Dermis blood vessel endothelial cell (primary cell): ENCODE data around the gene RERG. TPM values are rescaled to one million over a fixed set of nuclear protein-coding genes. Genes with fewer than 3 reads are reported as not detected.
"Not testable (repeated sequence)": the region's sequence is repeated elsewhere in the genome, so short reads cannot be mapped to it uniquely, and the experiment has no call there.

ENCODE experiments used
- DNase-seq: peaks from one replicate; pipeline ENCODE4 v3.0.0; 2010
- total RNA-seq: library from RNA; depleted of rRNA; stranded (reverse); fragments of >200 nt; gene quantifications from 2 replicates; pipeline ENCODE4 v1.2.3, GENCODE V29; 2014

Gene RERG
- total RNA-seq, 1 donor from 2014 or later, result under 0.01 TPM

DNA sequence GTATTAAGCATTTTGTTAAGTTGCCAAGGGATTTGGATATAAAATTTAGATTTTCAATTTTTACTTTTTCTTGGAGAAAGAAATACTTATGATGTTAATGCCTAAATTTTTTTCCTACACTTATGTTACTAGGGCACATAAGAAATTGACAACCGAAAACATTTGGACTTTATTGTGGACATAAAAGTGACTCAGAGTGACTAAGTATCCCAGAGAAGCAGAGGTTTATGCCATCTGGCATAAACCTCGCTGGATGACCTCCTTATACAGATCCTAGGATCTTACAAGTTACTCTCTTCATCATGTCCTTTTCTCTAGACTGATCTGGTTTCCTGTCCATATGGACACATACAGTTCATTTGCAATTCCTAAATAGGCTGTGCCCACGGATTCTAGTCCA lies 89.8 kb downstream of the RERG start:
- DNase-seq, result no peak

DNA sequence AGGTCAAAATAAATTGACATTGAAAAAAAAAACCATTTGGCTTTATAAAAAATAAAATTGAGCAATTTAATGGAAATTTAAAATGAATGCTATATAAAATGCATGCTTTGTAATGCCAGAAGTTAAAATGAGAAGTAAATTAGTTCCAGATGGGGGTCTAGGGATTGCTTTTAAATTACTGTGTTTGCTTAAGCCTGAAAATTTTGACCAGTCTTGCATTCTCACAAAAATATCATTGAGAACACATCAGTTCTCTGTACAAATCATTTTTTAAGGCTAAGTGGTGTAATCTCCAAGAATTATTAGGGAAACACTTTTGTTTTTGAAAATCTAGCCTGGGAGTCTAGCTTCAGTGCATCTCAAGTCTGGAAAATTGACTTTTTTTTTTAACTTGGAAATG lies 90.7 kb downstream of the RERG start:
- no peak for DNase-seq

DNA sequence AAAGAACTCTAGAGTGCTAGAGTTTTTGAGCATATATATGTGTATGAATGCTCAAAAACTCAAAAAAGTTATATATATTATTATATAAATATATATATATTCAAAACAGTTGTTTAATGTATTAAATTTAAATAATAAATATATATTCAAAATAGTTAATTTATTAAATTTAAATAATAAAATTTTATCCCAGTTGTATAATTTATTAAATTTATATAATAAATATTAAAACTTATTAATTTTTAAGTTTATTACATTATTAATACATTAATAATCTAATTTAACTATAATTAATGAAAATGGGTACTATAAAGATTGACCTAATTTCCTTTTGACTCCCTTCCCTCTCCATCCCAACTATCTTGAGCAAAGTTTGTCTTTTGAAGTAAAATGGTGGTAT lies 97.8 kb downstream of the RERG start:
- DNase-seq, result no peak

DNA sequence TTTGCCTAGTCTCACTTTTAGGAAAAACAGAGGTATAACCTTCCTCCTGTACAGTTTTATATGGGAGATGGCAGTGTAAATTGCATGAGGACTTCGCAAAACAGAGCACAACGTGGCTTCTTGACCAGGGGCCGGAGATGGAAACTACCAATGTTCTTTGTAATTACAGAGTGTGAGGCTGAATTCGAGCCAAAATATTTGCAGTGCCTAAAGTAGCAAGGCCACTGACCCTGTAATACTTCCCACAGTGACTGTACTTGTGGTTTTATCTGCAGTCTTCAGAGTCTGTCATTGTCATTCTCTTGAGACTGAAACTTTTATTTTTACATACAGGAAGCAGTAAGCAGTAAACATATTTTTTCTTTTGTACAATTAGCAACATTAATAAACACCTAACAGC lies 98.9 kb downstream of the RERG start:
- no peak for DNase-seq

DNA sequence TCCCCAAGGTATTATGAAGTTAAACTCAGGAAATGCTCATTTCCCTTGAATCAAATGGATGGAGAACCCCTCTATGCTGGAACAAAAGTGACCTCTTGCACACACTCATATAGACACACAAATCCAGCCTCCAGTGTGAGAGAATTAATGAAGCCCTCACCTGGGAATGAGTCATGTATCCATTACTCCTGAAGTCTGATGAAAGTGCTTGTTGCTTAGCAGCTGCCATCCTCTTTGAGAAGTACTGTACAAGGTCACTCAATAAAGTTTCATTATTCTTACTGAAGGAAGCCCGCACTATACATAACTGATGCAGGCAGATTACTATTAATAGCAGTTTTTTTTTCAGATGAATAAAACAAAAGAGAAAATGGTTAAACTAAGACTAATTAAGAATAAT lies 102.3 kb downstream of the RERG start:
- DNase-seq, result no peak

DNA sequence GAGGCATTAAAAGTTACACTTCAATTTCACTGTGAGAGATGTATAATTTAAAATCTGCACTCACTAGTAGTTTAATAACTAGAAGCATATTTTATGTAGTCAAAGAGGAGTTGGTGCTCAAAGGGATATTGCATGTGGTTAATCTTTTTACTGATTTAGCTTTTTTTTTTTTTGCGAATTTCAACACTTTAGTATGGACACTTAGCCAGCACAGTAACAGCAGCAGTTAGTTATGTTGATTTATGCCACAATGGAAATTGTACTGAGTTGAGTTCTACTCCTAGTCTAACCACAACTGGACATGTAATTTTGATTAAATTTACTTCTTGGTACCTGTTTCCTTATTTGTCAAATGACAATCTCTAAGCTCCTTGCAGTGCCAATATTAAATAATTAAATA lies 104.2 kb downstream of the RERG start:
- no peak for DNase-seq

DNA sequence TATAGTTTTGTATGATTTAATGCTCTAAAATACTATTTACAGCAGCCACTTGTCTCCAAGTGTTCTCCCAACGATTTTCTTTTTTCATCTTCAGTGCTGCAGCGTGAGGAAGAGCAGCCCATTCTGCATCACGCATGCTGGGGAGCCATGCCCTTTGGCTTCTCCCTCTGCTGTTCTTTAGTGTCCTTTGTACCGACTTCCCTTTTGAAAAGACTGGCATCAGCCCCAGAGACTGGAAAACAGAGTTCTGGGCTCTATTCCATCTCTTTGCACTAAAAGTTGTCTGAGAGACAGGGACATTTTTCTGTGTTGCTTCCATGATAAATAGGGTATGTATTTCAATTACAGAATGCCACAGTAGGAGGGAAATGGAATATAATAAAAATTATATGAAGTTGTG lies 105.1 kb downstream of the RERG start:
- no peak for DNase-seq

DNA sequence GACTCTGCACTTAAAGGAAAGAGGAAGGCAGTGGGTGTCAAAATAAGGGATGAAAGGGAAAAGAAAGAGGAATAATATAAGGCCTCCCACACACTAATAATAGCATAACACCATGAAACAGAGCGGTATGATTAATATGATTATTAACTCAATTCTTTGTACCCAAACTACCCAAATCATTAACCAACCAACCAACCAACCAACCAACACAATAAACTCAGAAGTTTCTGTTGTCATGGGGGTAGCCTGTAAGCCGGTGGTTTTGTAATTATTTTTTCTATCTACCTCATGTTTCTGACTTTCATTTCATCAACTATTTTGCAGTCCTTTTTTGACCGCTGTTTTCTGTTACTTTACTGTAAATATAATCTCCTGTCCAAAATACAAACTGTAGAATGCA lies 105.8 kb downstream of the RERG start:
- DNase-seq, result no peak

DNA sequence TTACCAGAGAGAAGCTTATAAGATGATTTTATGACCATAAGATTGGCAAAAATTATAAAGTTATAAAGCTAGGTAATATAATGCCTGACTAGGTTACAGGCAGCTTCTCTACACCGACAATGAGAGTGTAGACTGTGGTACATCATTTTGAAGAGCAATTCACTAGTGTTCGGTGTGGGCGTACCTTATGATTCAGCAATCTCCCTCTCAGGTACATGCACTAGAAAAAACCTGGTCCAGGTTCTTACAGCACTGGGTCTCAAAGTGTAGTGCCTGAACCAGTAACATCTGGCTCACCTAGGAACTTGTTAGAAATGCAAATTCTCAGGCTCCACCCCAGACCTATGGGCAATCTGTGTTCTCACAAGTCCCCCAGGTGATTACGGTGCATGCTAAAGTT lies 106.7 kb downstream of the RERG start:
- no peak for DNase-seq

DNA sequence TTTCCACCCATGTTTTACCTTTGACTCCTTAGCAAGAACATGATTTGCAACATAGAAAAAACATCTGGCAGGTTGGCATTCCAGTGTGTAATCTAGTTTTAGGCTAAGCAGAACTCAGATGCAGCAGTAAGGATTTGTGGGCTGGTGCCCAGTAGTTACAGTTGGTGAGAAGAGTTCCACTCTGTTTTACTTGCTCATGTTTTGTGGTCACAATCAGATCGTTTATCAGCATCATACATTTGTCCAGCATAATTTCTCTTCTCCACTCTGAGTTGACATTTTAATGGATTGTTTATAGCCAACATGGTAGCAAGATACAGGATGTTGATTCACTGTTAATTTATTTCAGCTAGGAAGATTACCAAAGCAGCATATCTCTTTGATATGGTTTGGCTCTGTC lies 128.4 kb downstream of the RERG start:
- DNase-seq, result no peak

DNA sequence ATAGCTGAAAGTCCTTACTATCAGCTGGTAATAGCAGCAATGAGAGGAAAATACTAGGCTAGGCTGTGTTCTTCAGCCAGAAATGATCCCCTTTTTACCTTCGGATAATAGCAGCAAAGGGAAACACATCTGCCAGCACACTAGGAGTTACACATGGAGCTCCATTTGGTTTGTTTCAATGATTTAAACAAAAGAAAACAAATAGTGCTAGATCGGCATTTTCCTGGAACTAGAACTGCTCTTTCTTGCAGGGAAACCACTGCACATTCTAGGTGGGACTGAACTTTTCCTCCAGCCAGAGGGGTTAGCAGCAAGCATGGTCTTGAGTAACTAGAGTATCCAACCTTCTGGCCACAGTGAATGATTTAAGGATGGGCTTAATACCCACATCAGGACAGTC lies 130.8 kb downstream of the RERG start:
- DNase-seq, result no peak

DNA sequence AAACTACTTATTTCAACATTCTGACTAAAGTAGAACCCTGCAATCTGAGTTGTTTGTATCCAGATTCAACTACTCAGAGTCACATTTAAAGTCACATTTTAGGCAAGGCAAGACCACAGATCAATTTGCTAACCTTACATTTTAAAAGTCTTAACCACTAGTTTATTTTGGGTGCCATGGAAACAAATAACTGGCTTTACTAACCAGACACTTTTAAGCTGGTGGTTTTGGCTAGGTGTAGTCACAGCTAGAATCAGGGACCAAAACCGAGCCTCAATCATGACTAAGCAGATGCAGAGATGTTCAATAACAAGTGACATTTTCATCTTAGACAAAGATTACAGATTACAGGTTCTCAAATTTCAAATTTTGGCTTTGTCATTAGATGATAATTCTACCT lies 133.1 kb downstream of the RERG start:
- DNase-seq, result no peak

DNA sequence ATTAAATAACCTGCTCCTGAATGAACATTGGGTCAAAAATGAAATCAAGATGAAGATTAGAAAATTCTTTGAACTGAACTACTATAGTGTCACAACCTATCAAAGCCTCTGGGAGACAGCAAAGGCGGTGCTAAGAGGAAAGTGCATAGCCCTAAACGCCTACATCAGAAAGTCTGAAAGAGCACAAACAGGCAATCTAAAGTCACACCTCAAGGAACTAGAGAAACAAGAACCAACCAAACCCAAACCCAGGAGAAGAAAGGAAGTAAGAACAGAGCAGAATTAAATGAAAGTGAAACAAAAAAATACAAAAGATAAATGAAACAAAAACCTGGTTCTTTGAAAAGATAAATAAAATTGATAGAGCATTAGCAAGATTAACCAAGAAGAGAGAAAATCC lies 143.5 kb downstream of the RERG start:
- not testable (repeated sequence) for DNase-seq

DNA sequence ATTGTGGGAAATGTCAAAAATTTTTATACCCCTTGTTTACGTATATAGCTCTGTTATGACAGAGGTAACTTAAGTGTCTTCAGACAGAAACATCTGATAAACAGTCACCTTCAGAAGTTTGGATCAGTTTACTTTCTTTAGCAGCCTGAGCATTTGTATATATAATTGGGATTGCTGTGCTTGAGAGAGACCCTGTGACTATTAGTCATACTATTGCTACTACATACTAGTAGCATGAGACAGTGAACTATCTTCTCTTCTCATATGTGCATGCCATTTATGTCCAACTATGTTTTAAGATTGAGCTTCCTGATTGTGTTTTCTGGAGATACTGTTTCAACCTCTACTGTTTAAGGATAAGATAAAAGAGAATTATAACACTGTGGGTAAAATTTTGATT lies 146.9 kb downstream of the RERG start:
- no peak for DNase-seq

DNA sequence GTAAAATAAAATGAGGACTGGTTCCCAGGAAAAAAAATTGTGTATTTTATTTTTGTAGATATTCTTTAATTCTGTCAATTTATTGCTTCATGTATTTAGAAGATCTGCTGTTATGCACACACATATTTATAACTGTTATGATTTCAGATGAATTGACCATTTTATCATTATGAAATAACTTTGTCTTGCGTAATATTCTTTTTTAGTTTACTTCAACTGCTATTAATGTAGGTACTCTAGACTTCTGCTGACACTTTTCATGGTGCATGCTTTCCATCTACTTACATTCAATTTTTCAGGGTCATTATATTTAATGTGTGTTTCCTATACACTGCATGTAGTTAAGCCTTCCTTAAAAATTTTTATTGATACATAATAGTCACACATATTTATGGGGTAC lies 162.1 kb downstream of the RERG start:
- DNase-seq, result no peak

Other genes with a start within 250 kb of the RERG start
- gene PDE6H, start 248.4 kb downstream of the RERG start, total RNA-seq, result not detected in 2 replicates
- not detected in 2 replicates for gene PTPRO, start 101.1 kb upstream of the RERG start, total RNA-seq